GM12878 (cell line): ENCODE measurements around the gene CNTNAP2. TPM values are rescaled to one million over a fixed set of nuclear protein-coding genes. Genes with fewer than 3 reads are reported as not detected.

Experiments used
- BCL11A ChIP-seq: IDR thresholded peaks from 2 replicates; pipeline ENCODE4 v1.6.1; 2011; ENCODE audit warnings: low read depth, low read length
- HDAC2 ChIP-seq: fragments of 200-600 bp; sonication (generic); IDR thresholded peaks from 2 replicates; pipeline ENCODE4 v1.6.1; 2017
- MEF2A ChIP-seq: IDR thresholded peaks from 2 replicates; pipeline ENCODE4 v1.6.1; 2011; ENCODE audit warnings: low read depth, mild to moderate bottlenecking, low read length, moderate library complexity; ENCODE audit not compliant: insufficient read depth
- PML ChIP-seq: IDR thresholded peaks from 2 replicates; pipeline ENCODE4 v1.6.1; 2012; ENCODE audit warnings: low read length, inconsistent platforms
- STAT1 ChIP-seq: fragments of 450-650 bp; conservative IDR thresholded peaks from 2 replicates; pipeline ENCODE4 v1.6.1; 2014; ENCODE audit warnings: antibody characterized with exemption, mild to moderate bottlenecking
- polyA plus RNA-seq, 11 experiments: library from polyadenylated mRNA; depleted of rRNA in 4 of 11; unstranded in 6 of 11; stranded (reverse) in 5 of 11; fragments of >200 nt; fragmentation: Nextera tagmentation in 4 of 11; fragmentation: Illumina TruSeq in 1 of 11; extraction: Ambion mirVana in 4 of 11; extraction: Trizol in 1 of 11; gene quantifications; 1 replicate in 1 of 11; 2 replicates in 10 of 11; pipeline versions ENCODE4 v1.2.1 to v1.2.3, GENCODE V29; 2011 to 2016; ENCODE audit warnings: inconsistent platforms in 2 of 11, missing spikeins in 2 of 11, low read depth in 1 of 11
- total RNA-seq, 4 experiments: library from RNA; depleted of rRNA in 3 of 4; stranded (reverse); fragments of >200 nt in 3 of 4; fragmentation: Illumina TruSeq in 1 of 4; extraction: Trizol in 1 of 4; gene quantifications; 2 replicates each; pipeline versions ENCODE4 v1.2.1 to v1.2.3, GENCODE V29; 2013 to 2021
- TF ChIP-seq, protein P1 (sequence below): IDR thresholded peaks from 2 replicates; pipeline ENCODE4 v1.6.1; 2012; ENCODE audit warnings: low read depth, low read length, improper control_type of control experiment
- TF ChIP-seq, protein P2 (sequence below): IDR thresholded peaks from 2 replicates; pipeline ENCODE4 v1.6.1; 2012; ENCODE audit warnings: improper control_type of control experiment, low read depth, low read length; ENCODE audit not compliant: insufficient replicate concordance

The CNTNAP2 gene
- total and polyA plus RNA-seq, 10 of the 15 experiments (the other 5 are each of a cell fraction or from before 2014, with no cell fraction given) = 0.03 to 0.08 (median 0.03) TPM; not detected in 7

DNA sequence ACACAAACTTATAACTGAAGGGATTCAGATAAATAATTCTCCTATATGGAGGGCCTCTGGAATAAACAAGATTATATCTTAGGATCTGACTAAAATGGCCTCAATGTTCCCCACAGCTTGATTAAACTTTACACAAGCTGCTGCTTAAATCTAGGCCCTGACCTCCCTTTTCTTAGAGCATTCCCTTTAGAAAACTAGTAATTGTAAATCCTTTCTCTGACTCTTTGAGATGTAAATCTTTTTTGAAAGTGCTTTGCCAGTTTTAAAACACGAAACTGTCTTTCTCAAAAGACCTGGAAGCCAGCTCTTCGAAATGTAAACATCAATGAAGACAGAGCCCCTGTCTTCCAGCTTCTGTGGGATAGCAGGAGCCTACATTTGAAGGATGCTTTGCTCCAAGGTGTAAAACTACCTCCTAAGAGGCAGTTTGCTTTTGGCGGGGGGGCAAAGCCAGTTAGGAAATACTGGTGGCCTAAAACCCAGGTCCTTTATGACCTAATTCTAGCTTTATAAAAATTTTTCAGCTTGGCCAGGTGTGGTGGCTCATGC is 758.7 kb downstream of the CNTNAP2 start (continued):
- TF ChIP-seq STAT1 = no peak
- TF ChIP-seq, protein P1, sequence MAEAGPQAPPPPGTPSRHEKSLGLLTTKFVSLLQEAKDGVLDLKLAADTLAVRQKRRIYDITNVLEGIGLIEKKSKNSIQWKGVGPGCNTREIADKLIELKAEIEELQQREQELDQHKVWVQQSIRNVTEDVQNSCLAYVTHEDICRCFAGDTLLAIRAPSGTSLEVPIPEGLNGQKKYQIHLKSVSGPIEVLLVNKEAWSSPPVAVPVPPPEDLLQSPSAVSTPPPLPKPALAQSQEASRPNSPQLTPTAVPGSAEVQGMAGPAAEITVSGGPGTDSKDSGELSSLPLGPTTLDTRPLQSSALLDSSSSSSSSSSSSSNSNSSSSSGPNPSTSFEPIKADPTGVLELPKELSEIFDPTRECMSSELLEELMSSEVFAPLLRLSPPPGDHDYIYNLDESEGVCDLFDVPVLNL = no peak
- no peak for TF ChIP-seq HDAC2
- no peak for TF ChIP-seq PML
- TF ChIP-seq MEF2A = no peak
- TF ChIP-seq, protein P2, sequence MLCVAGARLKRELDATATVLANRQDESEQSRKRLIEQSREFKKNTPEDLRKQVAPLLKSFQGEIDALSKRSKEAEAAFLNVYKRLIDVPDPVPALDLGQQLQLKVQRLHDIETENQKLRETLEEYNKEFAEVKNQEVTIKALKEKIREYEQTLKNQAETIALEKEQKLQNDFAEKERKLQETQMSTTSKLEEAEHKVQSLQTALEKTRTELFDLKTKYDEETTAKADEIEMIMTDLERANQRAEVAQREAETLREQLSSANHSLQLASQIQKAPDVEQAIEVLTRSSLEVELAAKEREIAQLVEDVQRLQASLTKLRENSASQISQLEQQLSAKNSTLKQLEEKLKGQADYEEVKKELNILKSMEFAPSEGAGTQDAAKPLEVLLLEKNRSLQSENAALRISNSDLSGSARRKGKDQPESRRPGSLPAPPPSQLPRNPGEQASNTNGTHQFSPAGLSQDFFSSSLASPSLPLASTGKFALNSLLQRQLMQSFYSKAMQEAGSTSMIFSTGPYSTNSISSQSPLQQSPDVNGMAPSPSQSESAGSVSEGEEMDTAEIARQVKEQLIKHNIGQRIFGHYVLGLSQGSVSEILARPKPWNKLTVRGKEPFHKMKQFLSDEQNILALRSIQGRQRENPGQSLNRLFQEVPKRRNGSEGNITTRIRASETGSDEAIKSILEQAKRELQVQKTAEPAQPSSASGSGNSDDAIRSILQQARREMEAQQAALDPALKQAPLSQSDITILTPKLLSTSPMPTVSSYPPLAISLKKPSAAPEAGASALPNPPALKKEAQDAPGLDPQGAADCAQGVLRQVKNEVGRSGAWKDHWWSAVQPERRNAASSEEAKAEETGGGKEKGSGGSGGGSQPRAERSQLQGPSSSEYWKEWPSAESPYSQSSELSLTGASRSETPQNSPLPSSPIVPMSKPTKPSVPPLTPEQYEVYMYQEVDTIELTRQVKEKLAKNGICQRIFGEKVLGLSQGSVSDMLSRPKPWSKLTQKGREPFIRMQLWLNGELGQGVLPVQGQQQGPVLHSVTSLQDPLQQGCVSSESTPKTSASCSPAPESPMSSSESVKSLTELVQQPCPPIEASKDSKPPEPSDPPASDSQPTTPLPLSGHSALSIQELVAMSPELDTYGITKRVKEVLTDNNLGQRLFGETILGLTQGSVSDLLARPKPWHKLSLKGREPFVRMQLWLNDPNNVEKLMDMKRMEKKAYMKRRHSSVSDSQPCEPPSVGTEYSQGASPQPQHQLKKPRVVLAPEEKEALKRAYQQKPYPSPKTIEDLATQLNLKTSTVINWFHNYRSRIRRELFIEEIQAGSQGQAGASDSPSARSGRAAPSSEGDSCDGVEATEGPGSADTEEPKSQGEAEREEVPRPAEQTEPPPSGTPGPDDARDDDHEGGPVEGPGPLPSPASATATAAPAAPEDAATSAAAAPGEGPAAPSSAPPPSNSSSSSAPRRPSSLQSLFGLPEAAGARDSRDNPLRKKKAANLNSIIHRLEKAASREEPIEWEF = no peak
- no peak for TF ChIP-seq BCL11A
